ENCODE data around the gene FGD1.
"Not testable (repeated sequence)": the region's sequence is repeated elsewhere in the genome, so short reads cannot be mapped to it uniquely, and the experiment has no call there.

FGD1 gene

GRCh38 chrX:54495814-54496516 is at the start of gene FGD1:
FGD1 (minus strand) TSS chrX:54496234; CDS start chrX:54495432, 802 bp downstream.
- in situ Hi-C loops (cut with MboI; ENCODE audit: low sequenced_read_pairs) = no loop called here

- in situ Hi-C loops (cut with MboI; ENCODE audit: low sequenced_read_pairs) = not testable (repeated sequence)
Observed at GRCh38 chrX:54542239-54542638, 46.2 kb upstream of the FGD1 start.

- in situ Hi-C loops (cut with MboI; ENCODE audit: low sequenced_read_pairs) = no loop called here
Observed at GRCh38 chrX:54540289-54540688, 44.3 kb upstream of the FGD1 start.

GRCh38 chrX:54534271-54534670 is 38.2 kb upstream of the FGD1 start:
- in situ Hi-C loops (cut with MboI; ENCODE audit: low sequenced_read_pairs) = no loop called here

GRCh38 chrX:54530357-54530900 is 34.4 kb upstream of the FGD1 start:
- in situ Hi-C loops (cut with MboI; ENCODE audit: low sequenced_read_pairs) = no loop called here

GRCh38 chrX:54529552-54530356 is 33.7 kb upstream of the FGD1 start, which contains the start of gene GNL3L:
GNL3L (plus strand) TSS chrX:54530219; CDS start chrX:54532567, 2,348 bp downstream.
- in situ Hi-C loops (cut with MboI; ENCODE audit: low sequenced_read_pairs) = no loop called here

- in situ Hi-C loops (cut with MboI; ENCODE audit: low sequenced_read_pairs) = no loop called here
Observed at GRCh38 chrX:54529151-54529550, 33.1 kb upstream of the FGD1 start.

GRCh38 chrX:54509400-54509799 is 13.4 kb upstream of the FGD1 start:
- in situ Hi-C loops (cut with MboI; ENCODE audit: low sequenced_read_pairs) = no loop called here

- in situ Hi-C loops (cut with MboI; ENCODE audit: low sequenced_read_pairs) = no loop called here
Observed at GRCh38 chrX:54496936-54497335, 902 bp upstream of the FGD1 start.

- in situ Hi-C loops (cut with MboI; ENCODE audit: low sequenced_read_pairs) = no loop called here
Observed at GRCh38 chrX:54496517-54496852, 451 bp upstream of the FGD1 start.

GRCh38 chrX:54494989-54495813 is 833 bp downstream of the FGD1 start:
- in situ Hi-C loops (cut with MboI; ENCODE audit: low sequenced_read_pairs) = no loop called here

- in situ Hi-C loops (cut with MboI; ENCODE audit: low sequenced_read_pairs) = no loop called here
Observed at GRCh38 chrX:54494166-54494988, 1.7 kb downstream of the FGD1 start.

- in situ Hi-C loops (cut with MboI; ENCODE audit: low sequenced_read_pairs) = no loop called here
Observed at GRCh38 chrX:54492340-54492739, 3.7 kb downstream of the FGD1 start.

- in situ Hi-C loops (cut with MboI; ENCODE audit: low sequenced_read_pairs) = not testable (repeated sequence)
Observed at GRCh38 chrX:54489819-54490218, 6.2 kb downstream of the FGD1 start.

- in situ Hi-C loops (cut with MboI; ENCODE audit: low sequenced_read_pairs) = no loop called here
Observed at GRCh38 chrX:54484666-54485065, 11.4 kb downstream of the FGD1 start.

- in situ Hi-C loops (cut with MboI; ENCODE audit: low sequenced_read_pairs) = no loop called here
Observed at GRCh38 chrX:54483946-54484345, 12.1 kb downstream of the FGD1 start.

- in situ Hi-C loops (cut with MboI; ENCODE audit: low sequenced_read_pairs) = no loop called here
Observed at GRCh38 chrX:54482839-54483593, 13.0 kb downstream of the FGD1 start.

- in situ Hi-C loops (cut with MboI; ENCODE audit: low sequenced_read_pairs) = no loop called here
Observed at GRCh38 chrX:54479136-54480111, 16.6 kb downstream of the FGD1 start.
